Thyroid gland (tissue), 4 donors: Measurements from ENCODE around the gene DGKZ. TPM values are rescaled to one million over a fixed set of nuclear protein-coding genes. Genes with fewer than 3 reads are reported as not detected.

Experiments
- DNase-seq, 2 donors: peaks; one replicate each; pipeline ENCODE4 v3.0.0-alpha.2; 2019
- H3K27ac ChIP-seq, 3 donors: fragments of 200-600 bp; sonication (generic); 1 replicate in 2 of 3; 2 replicates in 1 of 3; pipeline ENCODE4 v1.5.1; 2016 to 2019; ENCODE audit warnings: mild to moderate bottlenecking in 1 of 3, moderate library complexity in 1 of 3
- H3K27me3 ChIP-seq: fragments of 200-600 bp; sonication (generic); one replicate; pipeline ENCODE4 v1.5.1; 2019
- H3K36me3 ChIP-seq, 2 donors: fragments of 200-600 bp; sonication (generic); one replicate each; pipeline ENCODE4 v1.5.1; 2016 to 2019
- H3K4me1 ChIP-seq, 2 donors: fragments of 200-600 bp; sonication (generic); one replicate each; pipeline ENCODE4 v1.5.1; 2017 to 2019
- H3K4me3 ChIP-seq, 3 donors: fragments of 200-600 bp; sonication (generic); replicated peaks in 1 of 3; 1 replicate in 2 of 3; 2 replicates in 1 of 3; pipeline ENCODE4 v1.5.1; 2016; ENCODE audit warnings: mild to moderate bottlenecking in 1 of 3
- H3K9me3 ChIP-seq: fragments of 200-600 bp; sonication (generic); one replicate; pipeline ENCODE4 v1.5.1; 2017
- POLR2A ChIP-seq, 2 donors: fragments of 450-650 bp; IDR thresholded peaks; one replicate each; pipeline ENCODE4 v1.6.1; 2017; ENCODE audit warnings: antibody characterized with exemption in 2 of 2, mild to moderate bottlenecking in 2 of 2, moderate library complexity in 1 of 2
- whole genome bisulfite sequencing, 2 donors: methylation state at CpG; one replicate each; pipeline ENCODE4 v1.1.5; 2017; 5-methylcytosine and 5-hydroxymethylcytosine counted together
- intact Hi-C: fragments of 100-400 bp; cut with DNase I; formaldehyde crosslinking; loops from one replicate; pipeline ENCODE4 v1.15.1; 2023
- total RNA-seq, 4 donors: library from RNA; depleted of rRNA; stranded (reverse); fragments of >200 nt; gene quantifications; one replicate each; pipeline ENCODE4 v1.2.3, GENCODE V29; 2016
- TF ChIP-seq, protein P1 (sequence below), 6 experiments: fragments of 200-600 bp in 3 of 6; fragments of 450-650 bp in 3 of 6; sonication (generic) in 3 of 6; IDR thresholded peaks; one replicate each; pipeline ENCODE4 v1.5.1; 2016 to 2019; ENCODE audit warnings: antibody characterized with exemption in 6 of 6, mild to moderate bottlenecking in 2 of 6, inconsistent platforms in 1 of 6, moderate library complexity in 1 of 6

The DGKZ gene
- total RNA-seq, 4 donors from 2014 or later, result 29.7 to 53.5 (median 41.8) TPM

DNA sequence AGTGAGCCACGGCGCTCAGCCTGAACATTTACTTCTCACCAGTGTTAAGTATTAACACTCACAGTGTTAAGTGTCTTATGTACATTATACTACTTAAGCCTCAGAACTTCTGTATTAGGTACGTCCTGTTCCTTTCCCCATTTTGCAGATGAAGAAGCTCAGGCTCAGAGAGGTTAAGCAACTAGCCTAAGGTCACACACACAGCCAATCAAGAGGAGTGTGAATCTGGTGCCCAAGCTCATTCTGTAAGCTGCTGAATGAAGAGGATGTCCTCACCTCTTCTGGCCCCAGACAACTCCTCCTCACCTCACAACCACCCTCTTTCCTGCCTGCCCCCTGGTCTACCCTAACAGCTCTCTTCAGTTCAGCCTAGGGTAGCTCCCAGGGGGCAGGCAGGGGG is 39.9 kb upstream of the DGKZ start:
- WGBS, 2 donors, result 81 to 87% methylated on average over 3 of the region's 3 CpGs

DNA sequence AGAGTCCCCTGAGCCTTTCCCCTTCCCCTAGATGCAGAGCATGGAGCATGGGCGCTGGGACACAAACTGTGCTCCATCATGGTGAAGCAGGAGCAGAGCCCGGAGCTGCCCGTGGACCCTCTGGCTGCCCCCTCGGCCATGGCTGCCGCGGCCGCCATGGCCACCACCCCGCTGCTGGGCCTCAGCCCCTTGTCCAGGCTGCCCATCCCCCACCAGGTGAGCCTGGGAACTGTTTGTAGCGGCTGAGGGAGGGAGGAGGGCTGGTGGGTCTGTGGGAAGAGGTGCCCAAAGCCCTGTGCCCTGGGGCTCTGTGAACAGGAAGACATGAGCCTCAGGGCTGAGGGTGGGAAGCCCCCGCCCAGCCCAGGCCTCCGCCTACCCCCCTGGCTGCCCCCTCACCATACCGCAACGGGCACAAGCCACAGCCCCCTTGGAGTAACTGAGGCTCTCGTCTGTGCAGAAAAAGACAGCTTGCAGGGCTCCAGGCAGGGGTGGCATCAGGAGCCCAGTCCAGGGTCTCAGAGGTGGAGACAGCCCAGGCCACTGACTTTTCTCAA is 39.4 kb upstream of the DGKZ start:
- H3K36me3 ChIP-seq, result no peaks in the 10 kb centered on the region
- H3K27me3 ChIP-seq, result no peaks in the 10 kb centered on the region
- 62 to 63% methylated on average over 13 to 14 of the region's 14 CpGs for WGBS, 2 donors
- TF ChIP-seq POLR2A (IDR thresholded peaks at IDR 0.05), result no peak
- TF ChIP-seq, protein P1, sequence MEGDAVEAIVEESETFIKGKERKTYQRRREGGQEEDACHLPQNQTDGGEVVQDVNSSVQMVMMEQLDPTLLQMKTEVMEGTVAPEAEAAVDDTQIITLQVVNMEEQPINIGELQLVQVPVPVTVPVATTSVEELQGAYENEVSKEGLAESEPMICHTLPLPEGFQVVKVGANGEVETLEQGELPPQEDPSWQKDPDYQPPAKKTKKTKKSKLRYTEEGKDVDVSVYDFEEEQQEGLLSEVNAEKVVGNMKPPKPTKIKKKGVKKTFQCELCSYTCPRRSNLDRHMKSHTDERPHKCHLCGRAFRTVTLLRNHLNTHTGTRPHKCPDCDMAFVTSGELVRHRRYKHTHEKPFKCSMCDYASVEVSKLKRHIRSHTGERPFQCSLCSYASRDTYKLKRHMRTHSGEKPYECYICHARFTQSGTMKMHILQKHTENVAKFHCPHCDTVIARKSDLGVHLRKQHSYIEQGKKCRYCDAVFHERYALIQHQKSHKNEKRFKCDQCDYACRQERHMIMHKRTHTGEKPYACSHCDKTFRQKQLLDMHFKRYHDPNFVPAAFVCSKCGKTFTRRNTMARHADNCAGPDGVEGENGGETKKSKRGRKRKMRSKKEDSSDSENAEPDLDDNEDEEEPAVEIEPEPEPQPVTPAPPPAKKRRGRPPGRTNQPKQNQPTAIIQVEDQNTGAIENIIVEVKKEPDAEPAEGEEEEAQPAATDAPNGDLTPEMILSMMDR (IDR thresholded peaks at IDR 0.05), result no peak
- no peak overlapping the region for H3K27ac ChIP-seq
- no peak for DNase-seq
- H3K4me3 ChIP-seq, result no peak overlapping the region
- H3K4me1 ChIP-seq, result no peaks in the 10 kb centered on the region
- intact Hi-C loops, result no loop called here
- H3K9me3 ChIP-seq, result no peaks in the 10 kb centered on the region

More for the DNA sequence above, 39.9 kb upstream of the DGKZ start:
- TF ChIP-seq, protein P1 (IDR thresholded peaks at IDR 0.05), result no peak
- no peak for TF ChIP-seq POLR2A (IDR thresholded peaks at IDR 0.05)
- Histone ChIP-seq H3K9me3 (no peaks in the 10 kb centered on the region), H3K27me3 (no peaks in the 10 kb centered on the region), H3K4me1 (no peaks in the 10 kb centered on the region), H3K27ac (no peak overlapping the region), H3K4me3 (no peak overlapping the region), H3K36me3 (no peaks in the 10 kb centered on the region)
- no peak for DNase-seq
- intact Hi-C loops, result no loop called here

DNA sequence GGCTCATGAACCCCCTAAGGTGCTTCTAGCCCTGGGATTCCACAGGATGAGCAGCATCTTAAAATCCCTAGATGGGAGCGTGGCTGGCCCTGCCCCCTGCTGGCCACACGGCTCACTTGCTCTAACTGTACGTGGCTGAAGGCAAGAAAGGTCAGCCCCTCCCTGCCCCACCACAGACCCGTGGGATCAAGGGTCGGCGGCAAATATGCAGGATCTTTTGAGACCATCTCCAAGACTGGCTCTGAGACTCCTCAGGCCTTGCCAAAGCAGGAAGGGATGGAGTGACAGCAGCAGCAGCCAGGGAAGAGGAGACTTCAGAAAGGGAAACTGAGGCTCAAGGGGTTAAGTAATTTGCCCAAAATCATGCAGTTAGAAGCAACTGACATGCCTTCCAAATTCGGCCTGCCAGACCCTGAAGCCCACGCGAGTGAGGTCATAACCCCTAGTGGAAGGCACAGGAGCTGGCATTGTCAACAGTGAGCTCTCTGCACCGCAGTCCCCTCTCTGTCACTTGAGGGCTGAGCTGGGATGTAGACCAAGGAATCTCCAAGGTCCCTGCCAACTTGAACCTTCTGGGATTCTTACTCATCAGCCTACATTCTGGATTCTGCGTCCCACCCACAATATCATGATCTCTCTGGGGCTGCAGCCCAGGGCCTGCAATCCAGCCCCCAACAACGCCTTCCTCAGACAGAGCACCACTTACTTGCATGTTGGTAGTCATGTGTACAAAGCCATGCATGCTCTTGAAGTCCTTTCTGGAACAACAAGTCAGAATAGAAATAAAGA is 38.4 kb upstream of the DGKZ start:
- Histone ChIP-seq H3K4me3 (no peak overlapping the region), H3K27me3 (no peaks in the 10 kb centered on the region), H3K4me1 (no peaks in the 10 kb centered on the region), H3K27ac (no peak overlapping the region), H3K9me3 (no peaks in the 10 kb centered on the region), H3K36me3 (no peaks in the 10 kb centered on the region)
- TF ChIP-seq POLR2A (IDR thresholded peaks at IDR 0.05), result no peak
- TF ChIP-seq, protein P1 (IDR thresholded peaks at IDR 0.05), result peak; percentile 78 to 84 (median 82)
- 26 to 70% methylated on average over 4 to 12 of the region's 12 CpGs for WGBS, 2 donors
- peak; percentile 77 for DNase-seq
- intact Hi-C loops, result no loop called here

DNA sequence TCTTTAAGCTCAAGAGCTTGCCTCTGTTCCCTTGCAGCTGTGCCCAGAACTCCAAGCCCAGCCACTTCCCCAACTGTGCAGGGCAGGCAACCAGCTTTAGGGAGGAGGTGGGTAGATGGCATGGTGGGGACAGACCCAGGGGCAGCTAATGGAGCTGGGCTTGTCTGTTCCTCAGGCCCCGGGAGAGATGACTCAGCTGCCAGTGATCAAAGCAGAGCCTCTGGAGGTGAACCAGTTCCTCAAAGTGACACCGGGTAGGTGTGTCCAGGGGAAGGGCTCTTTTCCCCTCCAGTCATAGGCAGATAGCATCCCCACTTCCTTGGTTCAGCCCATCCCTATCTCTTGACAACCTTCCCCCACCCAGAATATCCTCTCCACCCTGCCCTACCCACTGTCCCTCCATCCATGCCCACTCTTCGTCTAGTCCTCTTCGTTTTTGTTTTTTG is 37.4 kb upstream of the DGKZ start:
- no peak overlapping the region for H3K27ac ChIP-seq
- intact Hi-C loops, result loop anchor here (2.0 kb wide), 1 partner anchor 71 kb away; no protein-coding TSS in a partner anchor
- H3K4me1 ChIP-seq, result no peaks in the 10 kb centered on the region
- H3K27me3 ChIP-seq, result no peaks in the 10 kb centered on the region
- no peaks in the 10 kb centered on the region for H3K36me3 ChIP-seq
- no peak overlapping the region for H3K4me3 ChIP-seq
- TF ChIP-seq, protein P1 (IDR thresholded peaks at IDR 0.05), result no peak
- no peak for TF ChIP-seq POLR2A (IDR thresholded peaks at IDR 0.05)
- H3K9me3 ChIP-seq, result no peaks in the 10 kb centered on the region
- WGBS, 2 donors, result 67 to 77% methylated on average over 4 of the region's 4 CpGs
- DNase-seq, result no peak
